COLO668 (cell line): ENCODE measurements around the gene MRPS9.

Source experiments
- DNase-seq: peaks from one replicate; lab custom pipeline; 2025; ENCODE audit not compliant: unreplicated experiment; lab: John Stamatoyannopoulos, UW

MRPS9 gene

DNA sequence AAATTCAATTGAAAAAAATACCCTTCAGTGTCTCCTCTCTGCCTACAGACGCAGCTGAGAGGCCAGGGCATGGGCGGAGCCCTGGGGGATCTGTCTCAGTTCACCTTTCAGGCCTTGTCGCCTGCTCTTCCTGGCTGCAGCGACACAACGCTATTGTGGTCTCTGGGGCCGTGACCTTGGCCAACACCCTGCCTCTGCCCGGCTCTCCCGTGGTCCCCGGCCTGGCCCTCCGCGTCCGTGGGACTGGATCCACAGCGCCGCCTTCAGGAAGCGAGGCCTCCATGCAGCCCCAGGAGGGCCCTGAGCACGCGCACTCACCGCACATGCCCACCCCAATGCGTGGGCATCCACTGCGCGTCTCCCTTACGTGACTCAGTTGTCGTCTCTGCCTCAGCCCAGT, 81.1 kb downstream of the MRPS9 start:
- no peak for DNase-seq

- no peak for DNase-seq
Observed at GRCh38 chr2:105121434-105121833, 83.6 kb downstream of the MRPS9 start.

- DNase-seq = no peak
Observed at GRCh38 chr2:105125428-105125827, 87.6 kb downstream of the MRPS9 start.

DNA sequence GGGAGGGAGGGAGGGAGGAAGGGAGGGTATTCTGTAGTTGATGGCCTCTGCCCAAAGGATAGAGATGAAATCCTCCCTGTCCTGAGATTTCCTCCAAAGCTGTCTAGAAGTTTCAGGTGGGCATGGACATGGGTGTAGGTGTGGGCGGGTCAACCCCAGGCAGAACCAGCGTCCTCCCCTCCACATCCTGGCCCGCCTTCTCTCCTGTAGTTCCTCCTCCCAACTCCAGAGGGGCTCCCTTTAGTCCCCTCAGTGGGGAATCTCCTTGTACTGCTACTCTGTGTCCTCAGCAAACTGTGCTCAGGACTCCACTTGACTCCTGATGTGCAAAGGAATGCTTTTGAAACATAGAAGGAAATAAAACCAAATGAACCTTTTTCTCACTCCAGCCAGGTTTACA, 88.1 kb downstream of the MRPS9 start:
- no peak for DNase-seq

DNA sequence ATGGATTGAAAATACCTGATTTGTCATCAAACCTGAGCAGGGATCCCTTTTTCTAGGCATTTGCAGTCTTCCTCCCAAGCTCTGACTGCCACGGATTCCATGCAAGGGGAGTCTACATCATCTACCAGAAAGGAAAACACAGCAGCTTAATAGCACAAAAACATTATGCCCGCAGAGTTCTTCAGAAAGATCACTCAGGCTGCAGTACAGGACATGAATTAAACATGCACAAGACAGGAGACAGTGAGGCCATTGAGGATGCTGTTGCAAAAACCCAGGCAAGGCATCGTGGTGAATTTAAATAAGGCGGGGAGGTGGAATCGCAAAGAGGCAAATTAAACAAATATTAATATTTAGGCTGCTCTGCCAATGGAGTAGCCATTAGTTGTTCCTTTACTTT, 88.5 kb downstream of the MRPS9 start:
- no peak for DNase-seq

DNA sequence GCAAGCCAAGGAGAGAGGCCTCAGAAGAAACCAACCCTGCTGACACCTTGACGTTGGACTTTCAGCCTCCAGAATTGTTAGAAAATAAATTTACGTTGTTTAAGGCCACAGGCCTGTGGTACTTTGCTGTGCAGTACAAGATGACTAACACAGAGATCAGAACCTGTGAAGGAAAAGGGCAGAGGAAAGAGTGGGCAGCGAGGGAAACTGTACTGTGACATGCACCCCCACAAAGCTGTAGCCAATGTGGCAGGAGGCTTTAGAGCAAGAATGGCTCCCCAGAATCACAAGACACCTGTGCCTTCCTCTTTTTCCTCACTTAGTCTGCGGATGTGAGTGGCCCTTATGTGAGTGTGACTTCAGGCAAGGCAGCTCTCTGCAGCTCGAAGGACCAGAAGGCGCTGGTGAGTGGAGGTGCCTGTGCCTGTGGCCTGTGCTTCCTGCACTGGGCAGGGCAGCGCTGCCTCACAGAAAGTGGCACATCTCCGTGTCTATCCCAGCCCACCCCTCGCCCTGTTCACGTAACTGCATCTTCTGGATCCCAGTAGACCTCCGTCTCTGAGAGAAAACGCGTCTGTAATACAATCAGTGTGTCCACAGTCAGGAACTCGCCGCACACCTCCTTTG, 89.5 kb downstream of the MRPS9 start:
- no peak for DNase-seq

DNA sequence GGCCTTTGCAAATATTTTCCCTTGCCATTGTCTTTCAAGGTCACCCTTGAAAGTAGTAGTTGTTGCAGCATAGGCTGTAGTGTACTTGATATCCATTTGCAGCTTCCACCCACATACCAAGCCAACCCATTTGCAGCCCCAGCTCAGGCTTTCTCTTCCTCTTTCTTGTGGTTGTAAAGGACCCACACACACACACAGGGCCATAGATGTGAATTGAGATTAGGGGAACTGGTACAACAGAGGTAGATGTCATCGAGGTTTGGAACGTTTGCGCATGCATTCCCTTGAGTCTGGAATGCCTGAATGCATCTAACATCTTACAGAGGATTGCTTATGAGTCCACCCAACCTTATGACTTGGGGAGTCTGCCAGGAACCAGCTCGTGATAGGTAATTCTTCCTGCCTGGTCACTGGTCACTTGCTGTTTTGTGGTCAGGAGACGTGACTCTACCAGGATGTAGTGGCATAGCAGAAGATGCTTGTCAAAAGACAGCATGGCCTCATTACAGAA, 91.9 kb downstream of the MRPS9 start:
- DNase-seq = no peak

DNA sequence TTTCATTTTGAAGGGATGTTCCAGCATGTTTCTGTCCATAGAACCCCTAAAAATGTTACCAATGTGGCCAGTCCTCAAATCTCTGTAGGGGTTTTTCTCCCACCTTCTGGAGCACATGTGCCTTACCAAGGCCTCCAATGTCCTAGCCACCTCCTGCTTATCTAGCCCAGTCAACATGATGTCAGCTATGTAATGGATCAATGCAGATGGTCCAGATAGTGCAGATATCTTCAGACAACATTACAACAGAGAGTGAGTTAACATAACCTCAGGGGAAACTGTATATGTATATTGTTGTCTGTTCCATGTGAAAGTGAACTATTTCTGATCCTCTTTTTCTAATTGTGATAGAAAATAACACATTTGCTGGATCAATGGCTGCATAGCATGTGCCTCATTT, 92.7 kb downstream of the MRPS9 start:
- DNase-seq = no peak

GRCh38 chr2:105134081-105134480, 96.2 kb downstream of the MRPS9 start:
- DNase-seq = no peak

GRCh38 chr2:105135436-105135835, 97.6 kb downstream of the MRPS9 start:
- DNase-seq = no peak

DNA sequence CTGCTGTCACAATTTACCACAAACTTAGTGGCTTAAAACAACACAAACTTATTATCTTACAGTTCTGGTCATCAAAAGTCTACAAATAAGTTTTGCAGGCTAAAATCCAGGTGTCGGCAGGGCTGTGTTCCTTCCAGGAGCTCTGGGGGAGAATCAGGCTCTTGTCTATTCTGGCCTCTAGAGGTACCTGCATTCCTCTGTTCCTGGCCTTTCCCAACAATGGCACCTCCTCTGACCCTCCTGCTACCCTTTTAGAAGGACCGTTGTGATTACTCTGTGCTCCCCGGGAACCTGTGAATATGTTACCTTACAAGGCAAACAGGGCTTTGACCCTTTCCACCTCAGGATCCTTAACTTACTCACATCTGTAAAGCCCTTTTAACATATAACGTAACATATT, 98.5 kb downstream of the MRPS9 start:
- DNase-seq = no peak

- DNase-seq = no peak
Observed at GRCh38 chr2:105138643-105139042, 100.8 kb downstream of the MRPS9 start.

DNA sequence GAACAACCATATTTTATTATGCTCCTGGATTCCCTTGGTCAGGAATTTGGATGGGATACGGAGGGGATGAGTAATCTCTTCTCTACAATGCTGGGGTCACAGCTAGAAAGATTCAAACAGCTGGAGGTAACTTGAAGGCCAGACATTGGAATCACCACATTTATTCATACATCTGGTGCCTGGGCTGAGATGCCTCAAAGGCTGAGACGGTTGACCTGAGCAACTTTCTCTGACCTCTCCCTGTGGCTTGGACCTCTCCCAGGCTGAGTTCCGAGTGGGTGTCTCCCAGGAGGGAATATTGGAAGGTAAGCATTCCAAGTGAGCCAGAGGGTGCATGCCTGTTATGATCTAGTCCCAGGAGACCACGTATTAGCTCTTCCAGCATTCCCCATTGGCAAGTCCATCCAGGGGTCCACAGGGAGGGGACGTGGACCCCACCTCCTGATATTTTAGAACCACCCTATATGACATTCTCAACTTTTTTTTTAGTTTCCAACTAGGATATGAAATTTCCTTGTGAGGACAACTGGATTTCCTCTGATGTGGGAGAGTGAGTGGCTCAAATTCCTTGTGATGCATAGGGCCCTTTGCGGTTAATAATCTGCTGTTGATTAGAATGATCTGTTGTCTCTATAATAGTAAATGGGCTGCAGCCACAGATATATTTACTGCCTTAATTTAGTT, 101.8 kb downstream of the MRPS9 start:
- DNase-seq = no peak

DNA sequence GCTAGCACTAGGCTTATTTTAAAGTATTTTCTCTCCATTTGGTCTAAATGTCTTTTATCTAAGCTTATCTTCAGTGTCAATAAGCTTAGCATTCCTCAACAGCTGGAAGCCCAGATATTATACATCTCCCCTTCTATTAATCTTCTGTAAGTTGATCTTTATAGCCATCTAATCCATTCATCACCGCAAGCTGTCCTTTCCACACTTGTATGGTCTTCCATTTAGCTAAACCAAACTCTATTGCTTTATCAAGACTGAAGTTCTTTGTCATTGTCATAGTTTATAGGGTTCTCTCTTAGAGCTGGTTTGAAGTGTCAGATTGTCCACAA, 102.3 kb downstream of the MRPS9 start:
- no peak for DNase-seq

- DNase-seq = peak; percentile 11
Observed at GRCh38 chr2:105141099-105141614, 103.3 kb downstream of the MRPS9 start.

DNA sequence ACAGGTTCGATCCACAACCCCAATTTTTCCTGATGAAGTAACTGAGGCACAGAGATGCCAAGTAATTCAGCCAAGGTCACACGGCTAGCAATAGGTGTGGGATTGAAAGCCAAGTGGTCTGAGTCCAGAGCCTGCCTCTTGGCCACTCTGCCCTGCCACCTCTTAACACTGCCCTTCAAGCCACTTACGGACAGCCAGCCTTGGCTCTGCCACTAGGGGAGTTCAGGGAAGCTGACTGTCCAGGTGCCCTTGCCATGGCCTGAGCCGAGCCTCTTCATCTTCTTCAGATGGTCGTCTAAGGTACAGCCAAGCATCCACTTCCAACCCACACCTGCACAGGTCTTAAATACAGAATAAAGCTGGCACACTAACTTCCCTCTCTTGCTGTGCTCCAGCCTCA, 104.4 kb downstream of the MRPS9 start:
- DNase-seq = no peak

DNA sequence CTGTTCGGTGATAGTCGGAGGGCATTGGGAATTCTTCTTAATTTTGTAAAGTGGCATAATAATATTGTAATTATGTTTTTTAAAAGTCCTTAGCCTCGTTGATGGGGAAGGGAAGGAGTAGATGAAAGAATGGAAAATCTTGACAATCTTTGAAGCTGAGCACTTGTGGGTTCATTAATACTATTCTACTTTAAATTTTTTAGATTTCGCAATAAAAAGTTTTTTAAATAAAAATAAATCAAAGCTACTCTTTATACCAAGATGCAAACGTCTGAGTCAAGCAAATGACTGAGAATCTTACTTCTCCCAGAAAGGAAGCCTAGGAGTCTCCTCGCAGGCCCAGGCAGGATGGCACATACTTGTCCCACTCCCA, 105.2 kb downstream of the MRPS9 start:
- no peak for DNase-seq

GRCh38 chr2:105143467-105144151, 105.7 kb downstream of the MRPS9 start:
- DNase-seq = peak; percentile 45

DNA sequence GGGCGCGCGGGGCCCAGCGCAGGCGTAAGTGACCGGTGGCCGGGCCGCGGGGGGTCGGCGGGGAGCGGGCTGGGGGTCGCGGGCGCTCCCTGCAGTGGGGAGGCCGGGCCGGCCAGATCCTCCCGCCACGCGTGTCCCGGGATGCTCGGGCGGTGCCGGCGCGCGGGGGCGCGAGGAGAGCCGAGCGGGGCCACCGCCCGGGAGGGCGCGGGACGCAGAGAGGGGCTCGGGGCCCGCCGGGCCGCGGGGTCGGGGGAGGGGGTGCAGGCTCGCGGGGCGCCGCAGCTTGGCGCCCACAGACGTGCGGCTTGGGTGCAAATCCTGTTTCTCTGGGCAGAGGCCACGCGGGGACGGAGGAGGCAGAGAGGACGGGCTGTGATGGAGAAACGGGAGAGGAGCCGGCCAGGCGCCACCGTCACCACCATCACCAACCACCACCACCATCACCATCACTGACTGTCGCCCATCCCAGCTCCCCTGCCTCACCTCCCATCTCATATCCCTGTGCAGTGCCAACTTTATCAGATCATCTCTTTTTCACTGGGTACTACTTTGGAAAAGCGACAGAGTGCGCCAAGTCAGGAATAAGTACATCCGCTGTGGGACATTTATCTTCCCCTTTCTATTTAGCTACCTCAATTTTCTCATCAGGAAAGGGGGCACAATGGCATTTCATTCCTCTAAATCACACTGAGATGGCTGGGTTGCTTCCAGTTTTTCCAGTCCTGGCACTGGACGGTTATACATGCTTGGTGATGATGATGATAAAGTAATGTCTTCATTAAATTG, 106.5 kb downstream of the MRPS9 start:
- no peak for DNase-seq

DNA sequence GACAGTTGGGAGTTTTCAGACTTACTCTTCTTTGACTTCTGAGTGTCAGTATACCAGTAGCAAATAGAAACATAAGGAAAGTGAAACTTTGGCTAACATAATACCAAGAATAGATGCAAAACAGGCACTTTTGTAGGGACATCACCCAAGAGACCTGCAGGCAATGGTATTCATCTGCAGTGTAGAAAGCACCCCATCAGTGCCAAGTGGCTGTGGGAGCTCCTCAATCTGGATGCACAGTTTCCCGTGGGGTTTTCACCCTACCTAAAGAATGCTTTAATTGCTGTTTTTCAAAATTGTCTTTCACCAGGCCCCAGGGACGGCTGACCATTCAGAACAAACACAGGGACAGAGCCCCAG, 107.1 kb downstream of the MRPS9 start:
- DNase-seq = no peak

DNA sequence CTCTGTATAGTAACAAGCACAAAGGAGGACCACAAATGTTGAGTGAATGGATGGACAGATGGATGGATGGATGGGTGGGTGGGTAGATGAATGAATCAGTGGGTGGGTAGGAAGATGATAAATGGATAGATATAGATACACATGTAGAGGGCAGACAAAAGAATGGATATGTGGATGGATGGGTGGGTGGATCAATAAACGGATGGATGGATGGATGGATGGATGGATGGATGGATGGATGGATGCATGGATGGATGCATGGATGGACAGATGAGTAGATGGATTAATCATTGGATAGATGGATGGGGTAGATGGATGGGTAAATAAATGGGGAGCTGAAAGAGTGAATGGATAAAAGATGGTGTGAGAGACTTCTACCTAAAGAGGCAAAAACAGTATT, 111.4 kb downstream of the MRPS9 start:
- DNase-seq = no peak
